H1 (cell line): ENCODE results near the gene ACY1. TPM values are rescaled to one million over a fixed set of nuclear protein-coding genes. Genes with fewer than 3 reads are reported as not detected.

Experiments
- CTCF ChIA-PET: fragments of 300-600 bp; sonication (Branson Sonifier 250); formaldehyde crosslinking; loops from one replicate; lab custom pipeline; 2021; ENCODE audit not compliant: partially characterized antibody; lab: Charles Lee
- POLR2A ChIA-PET: fragments of 300-600 bp; sonication (Branson Sonifier 250); formaldehyde crosslinking; loops from one replicate; lab custom pipeline; 2021; ENCODE audit warnings: inconsistent platforms; ENCODE audit not compliant: partially characterized antibody; lab: Charles Lee
- DNase-seq, 2 experiments: peaks; one replicate each; pipeline versions ENCODE4 v3.0.0 to v3.0.0-alpha.2; 2010 to 2022; ENCODE audit warnings: low spot score in 2 of 2, low read depth in 1 of 2, mixed read lengths in 1 of 2
- FAIRE-seq: peaks from 2 replicates; lab custom pipeline; 2011; peaks lifted over from hg19 to GRCh38; lab: Jason Lieb, UNC
- H2AFZ ChIP-seq: 2 replicates; pipeline ENCODE4 v1.8.1; 2012; ENCODE audit warnings: low read length, inconsistent platforms
- H2AK5ac ChIP-seq: 2 replicates; pipeline ENCODE4 v1.6.1; 2013; ENCODE audit warnings: low read depth, low read length
- H2BK120ac ChIP-seq: replicated peaks from 2 replicates; pipeline ENCODE3; 2013; ENCODE audit warnings: low read depth, low read length, inconsistent platforms
- H2BK12ac ChIP-seq: 2 replicates; pipeline ENCODE4 v1.6.1; 2013; ENCODE audit warnings: low read depth, low read length
- H2BK15ac ChIP-seq: 2 replicates; pipeline ENCODE4 v1.6.1; 2013; ENCODE audit warnings: low read length
- H2BK20ac ChIP-seq: 2 replicates; pipeline ENCODE4 v1.6.1; 2013; ENCODE audit warnings: low read length
- H2BK5ac ChIP-seq: 2 replicates; pipeline ENCODE4 v1.6.1; 2013; ENCODE audit warnings: low read depth, low read length
- H3K14ac ChIP-seq: 2 replicates; pipeline ENCODE4 v1.6.1; 2013; ENCODE audit warnings: inconsistent platforms; ENCODE audit not compliant: insufficient read length
- H3K18ac ChIP-seq: 2 replicates; pipeline ENCODE4 v1.6.1; 2013; ENCODE audit warnings: low read length; ENCODE audit errors: extremely low read depth
- H3K23ac ChIP-seq: 2 replicates; pipeline ENCODE4 v1.6.1; 2013; ENCODE audit warnings: inconsistent platforms; ENCODE audit not compliant: insufficient read length
- H3K23me2 ChIP-seq: 2 replicates; pipeline ENCODE4 v1.6.1; 2013; ENCODE audit warnings: low read depth, low read length
- H3K27ac ChIP-seq: 2 replicates; pipeline ENCODE4 v1.6.1; 2011; ENCODE audit warnings: low read depth, low read length, inconsistent platforms
- H3K27me3 ChIP-seq, 4 experiments: replicated peaks in 1 of 4; 1 replicate in 1 of 4; 2 replicates in 3 of 4; pipeline versions ENCODE4 v1.6.1 to v1.8.1; 2011 to 2013; ENCODE audit warnings: low read length in 3 of 4, mild to moderate bottlenecking in 3 of 4, inconsistent platforms in 2 of 4, mixed read lengths in 2 of 4, moderate library complexity in 1 of 4; ENCODE audit not compliant: control insufficient read depth in 3 of 4, insufficient read depth in 3 of 4; ENCODE audit errors: extremely low read depth in 1 of 4
- H3K36me3 ChIP-seq, 4 experiments: 2 replicates each; pipeline versions ENCODE4 v1.6.1 to v1.8.1; 2011 to 2013; ENCODE audit warnings: mild to moderate bottlenecking in 4 of 4, low read length in 3 of 4, moderate library complexity in 2 of 4, control low read depth in 1 of 4, inconsistent platforms in 1 of 4; ENCODE audit not compliant: insufficient read depth in 4 of 4, control insufficient read depth in 2 of 4
- H3K4ac ChIP-seq: replicated peaks from 2 replicates; pipeline ENCODE3; 2013; ENCODE audit warnings: low read length, low read depth, mixed read lengths, inconsistent platforms; ENCODE audit not compliant: insufficient read length
- H3K4me1 ChIP-seq, 4 experiments: replicated peaks in 1 of 4; 1 replicate in 1 of 4; 2 replicates in 3 of 4; pipeline versions ENCODE4 v1.6.1 to v1.8.1; 2011 to 2013; ENCODE audit warnings: low read length in 3 of 4, inconsistent platforms in 2 of 4, mixed read lengths in 1 of 4; ENCODE audit not compliant: insufficient read depth in 4 of 4, control insufficient read depth in 3 of 4
- H3K4me2 ChIP-seq, 2 experiments: 2 replicates each; pipeline versions ENCODE4 v1.6.1 to v1.8.1; 2011 to 2013; ENCODE audit warnings: low read depth in 2 of 2, low read length in 2 of 2, control low read depth in 1 of 2, inconsistent platforms in 1 of 2, mild to moderate bottlenecking in 1 of 2; ENCODE audit not compliant: insufficient read depth in 1 of 2
- H3K4me3 ChIP-seq, 4 experiments: fragments of 200-600, 300-600 bp in 1 of 4; sonication (generic), shearing (Covaris generic), sonication (Bioruptor Twin) in 1 of 4; 2 replicates each; pipeline versions ENCODE4 v1.5.1 to v1.8.1; 2011 to 2016; ENCODE audit warnings: low read length in 4 of 4, low read depth in 3 of 4, control low read depth in 2 of 4, inconsistent platforms in 2 of 4, mild to moderate bottlenecking in 2 of 4, mixed read lengths in 1 of 4, moderate library complexity in 1 of 4; ENCODE audit not compliant: insufficient read depth in 2 of 4; ENCODE audit errors: extremely low read depth in 1 of 4
- H3K56ac ChIP-seq: replicated peaks from 2 replicates; pipeline ENCODE3; 2013; ENCODE audit warnings: low read depth, mild to moderate bottlenecking, mixed read lengths, low read length, inconsistent platforms; ENCODE audit not compliant: insufficient read length
- H3K79me1 ChIP-seq: 2 replicates; pipeline ENCODE4 v1.6.1; 2013; ENCODE audit warnings: low read depth, low read length, control low read depth
- H3K79me2 ChIP-seq, 2 experiments: 2 replicates each; pipeline versions ENCODE4 v1.6.1 to v1.8.1; 2012 to 2013; ENCODE audit warnings: low read length in 2 of 2, mild to moderate bottlenecking in 2 of 2, inconsistent platforms in 1 of 2; ENCODE audit not compliant: insufficient read depth in 2 of 2, control insufficient read depth in 1 of 2
- H3K9ac ChIP-seq, 4 experiments: replicated peaks in 1 of 4; 1 replicate in 1 of 4; 2 replicates in 3 of 4; pipeline versions ENCODE4 v1.6.1 to v1.8.1; 2011 to 2013; ENCODE audit warnings: low read depth in 3 of 4, low read length in 3 of 4, control low read depth in 2 of 4, mild to moderate bottlenecking in 2 of 4, moderate library complexity in 2 of 4, inconsistent platforms in 1 of 4; ENCODE audit errors: extremely low read depth in 1 of 4
- H3K9me3 ChIP-seq, 2 experiments: 2 replicates each; pipeline versions ENCODE4 v1.6.1 to v1.8.1; 2012 to 2013; ENCODE audit warnings: mild to moderate bottlenecking in 2 of 2, moderate library complexity in 2 of 2, control low read depth in 1 of 2, inconsistent platforms in 1 of 2, low read depth in 1 of 2, low read length in 1 of 2, mixed read lengths in 1 of 2; ENCODE audit not compliant: insufficient read depth in 2 of 2
- H4K20me1 ChIP-seq, 2 experiments: replicated peaks in 1 of 2; 2 replicates each; pipeline versions ENCODE3 to v1.8.1; 2011 to 2013; ENCODE audit warnings: inconsistent platforms in 2 of 2, low read length in 2 of 2, mild to moderate bottlenecking in 1 of 2; ENCODE audit not compliant: insufficient read depth in 2 of 2, control insufficient read depth in 1 of 2
- H4K5ac ChIP-seq: 2 replicates; pipeline ENCODE4 v1.6.1; 2013; ENCODE audit warnings: low read length, low read depth, mixed read lengths, inconsistent platforms; ENCODE audit not compliant: insufficient read length
- H4K8ac ChIP-seq: 2 replicates; pipeline ENCODE4 v1.8.0; 2013; ENCODE audit warnings: mild to moderate bottlenecking, moderate library complexity, low read length, inconsistent platforms; ENCODE audit not compliant: insufficient read depth; ENCODE audit errors: extremely low read depth
- H4K91ac ChIP-seq: replicated peaks from 2 replicates; pipeline ENCODE3; 2013; ENCODE audit warnings: low read length, mixed read lengths, inconsistent platforms; ENCODE audit not compliant: insufficient read length
- KDM5A ChIP-seq: fragments of 200-600 bp; IDR thresholded peaks from 2 replicates; pipeline ENCODE4 v1.7.1; 2012; ENCODE audit warnings: mild to moderate bottlenecking, low read length, inconsistent platforms, mixed read lengths
- WGBS, 2 experiments: shearing (Covaris generic) in 1 of 2; methylation state at CpG; one replicate each; pipeline versions ENCODE4 v1.1.6 to v1.1.7; 2013 to 2015; ENCODE audit warnings: low lambda C conversion rate in 2 of 2, mixed read lengths in 2 of 2, inconsistent platforms in 1 of 2, low coverage in 1 of 2, missing lambda C conversion rate in 1 of 2; ENCODE audit not compliant: insufficient replicate concordance in 2 of 2, insufficient coverage in 1 of 2, insufficient read length in 1 of 2; ENCODE audit errors: extremely low coverage in 1 of 2, missing lambda C conversion rate in 1 of 2; 5-methylcytosine and 5-hydroxymethylcytosine counted together
- polyA plus RNA-seq, 7 experiments: library from polyadenylated mRNA; depleted of rRNA in 3 of 7; stranded (reverse) in 5 of 7; unstranded in 2 of 7; fragments of >200 nt in 5 of 7; fragments of 200-250 nt in 2 of 7; gene quantifications; 1 replicate in 5 of 7; 2 replicates in 1 of 7; 4 replicates in 1 of 7; pipeline versions ENCODE4 v1.2.1 to v1.2.3, GENCODE V29; 2011 to 2013; ENCODE audit warnings: missing spikeins in 2 of 7, mixed read lengths in 2 of 7
- total RNA-seq: library from RNA; stranded (reverse); fragmentation: NEBNext Ultra II Directional; extraction: Animal tissue kit (Norgen Biotek cat#: 25700); gene quantifications from 2 replicates; pipeline ENCODE4 v1.2.1, GENCODE V29; 2021

ACY1 gene
- total and polyA plus RNA-seq, 2 of the 8 experiments (the other 6 are each of a cell fraction or from before 2014, with no cell fraction given): 48.3 to 113 TPM

- Histone ChIP-seq H3K9me3 (no peaks in the 10 kb centered on the region), H3K18ac (no peak overlapping the region), H2BK20ac (no peak overlapping the region), H3K4me2 (no peak overlapping the region), H4K91ac (no peak overlapping the region), H3K4ac (no peak overlapping the region), H2AFZ (no peak overlapping the region), H4K8ac (no peak overlapping the region), H3K23me2 (no peaks in the 10 kb centered on the region), H3K23ac (no peak overlapping the region), H2BK5ac (no peak overlapping the region), H3K9ac (no peak overlapping the region), H3K4me1 (no peaks in the 10 kb centered on the region), H3K79me1 (no peaks in the 10 kb centered on the region), H2BK15ac (no peak overlapping the region), H4K20me1 (no peaks in the 10 kb centered on the region), H2AK5ac (no peak overlapping the region), H3K56ac (no peak overlapping the region), H3K14ac (no peak overlapping the region), H3K36me3 (no peaks in the 10 kb centered on the region), H2BK120ac (no peak overlapping the region), H2BK12ac (no peak overlapping the region), H3K27me3 (peaks cover 0 to 10% (median 5%) of the 10 kb centered on the region in 4 experiments; a peak in 6 of 7 replicates), H3K27ac (no peak overlapping the region), H3K4me3 (no peak overlapping the region), H3K79me2 (no peaks in the 10 kb centered on the region), H4K5ac (no peak overlapping the region)
- 86% methylated on average over 10 of the region's 10 CpGs; no CpG with 5 or more reads in 1 of the 2 experiments for WGBS, 2 experiments
- ChIA-PET POLR2A (interaction anchor here (0.6 to 15.7 kb wide), 4 partner anchors 10 to 45 kb away, joined by 3 to 148 read pairs (median 67); partner anchors contain the start of genes ABHD14B, PCBP4 and RPL29), CTCF (interaction anchor here (1.0 to 2.2 kb wide), 3 partner anchors 9 to 105 kb away, joined by 4 to 9 read pairs (median 8); partner anchors contain the start of gene ABHD14B)
- FAIRE-seq (no peak), DNase-seq (no peak)
- TF ChIP-seq KDM5A: no peak
These were observed 35.2 kb upstream of the ACY1 start for GRCh38 chr3:51948016-51948580.
